Tibial nerve (tissue), 4 donors: ENCODE results near the gene ITPK1.

ENCODE experiments used
- CTCF ChIP-seq, 5 experiments: fragments of 200-600 bp in 3 of 5; fragments of 450-650 bp in 2 of 5; sonication (generic) in 3 of 5; IDR thresholded peaks; one replicate each; pipeline ENCODE4 v1.5.1; 2016 to 2019; ENCODE audit warnings: antibody characterized with exemption in 5 of 5, mild to moderate bottlenecking in 3 of 5, moderate library complexity in 2 of 5
- EP300 ChIP-seq, 2 donors: sonication (generic); formaldehyde crosslinking; IDR thresholded peaks; one replicate each; pipeline ENCODE4 v1.6.1; 2017; ENCODE audit warnings: antibody characterized with exemption in 2 of 2, mild to moderate bottlenecking in 1 of 2
- POLR2A ChIP-seq, 2 donors: fragments of 450-650 bp; IDR thresholded peaks; one replicate each; pipeline ENCODE4 v1.6.1; 2017; ENCODE audit warnings: antibody characterized with exemption in 2 of 2, mild to moderate bottlenecking in 2 of 2, moderate library complexity in 2 of 2

GRCh38 chr14:93002049-93002448 is 113.7 kb downstream of the ITPK1 start:
- no peak for TF ChIP-seq POLR2A (IDR thresholded peaks at IDR 0.05)
- TF ChIP-seq CTCF (IDR thresholded peaks at IDR 0.05) = no peak
- no peak for TF ChIP-seq EP300 (IDR thresholded peaks at IDR 0.05)
